GM10266 (cell line): ENCODE measurements around the gene ENKD1.
A peak's percentile ranks its signal among the peaks of the same experiment; 100 is the strongest.

ENCODE experiments used
- DNase-seq: peaks from one replicate; pipeline ENCODE4 v3.0.0; 2012; ENCODE audit errors: extremely low spot score
- TF ChIP-seq, protein P1 (sequence below): IDR thresholded peaks from 2 replicates; pipeline ENCODE4 v1.5.1; 2012; ENCODE audit warnings: mild to moderate bottlenecking, low read depth; ENCODE audit not compliant: control insufficient read depth, insufficient read depth; ENCODE audit errors: missing control alignments

The ENKD1 gene

DNA sequence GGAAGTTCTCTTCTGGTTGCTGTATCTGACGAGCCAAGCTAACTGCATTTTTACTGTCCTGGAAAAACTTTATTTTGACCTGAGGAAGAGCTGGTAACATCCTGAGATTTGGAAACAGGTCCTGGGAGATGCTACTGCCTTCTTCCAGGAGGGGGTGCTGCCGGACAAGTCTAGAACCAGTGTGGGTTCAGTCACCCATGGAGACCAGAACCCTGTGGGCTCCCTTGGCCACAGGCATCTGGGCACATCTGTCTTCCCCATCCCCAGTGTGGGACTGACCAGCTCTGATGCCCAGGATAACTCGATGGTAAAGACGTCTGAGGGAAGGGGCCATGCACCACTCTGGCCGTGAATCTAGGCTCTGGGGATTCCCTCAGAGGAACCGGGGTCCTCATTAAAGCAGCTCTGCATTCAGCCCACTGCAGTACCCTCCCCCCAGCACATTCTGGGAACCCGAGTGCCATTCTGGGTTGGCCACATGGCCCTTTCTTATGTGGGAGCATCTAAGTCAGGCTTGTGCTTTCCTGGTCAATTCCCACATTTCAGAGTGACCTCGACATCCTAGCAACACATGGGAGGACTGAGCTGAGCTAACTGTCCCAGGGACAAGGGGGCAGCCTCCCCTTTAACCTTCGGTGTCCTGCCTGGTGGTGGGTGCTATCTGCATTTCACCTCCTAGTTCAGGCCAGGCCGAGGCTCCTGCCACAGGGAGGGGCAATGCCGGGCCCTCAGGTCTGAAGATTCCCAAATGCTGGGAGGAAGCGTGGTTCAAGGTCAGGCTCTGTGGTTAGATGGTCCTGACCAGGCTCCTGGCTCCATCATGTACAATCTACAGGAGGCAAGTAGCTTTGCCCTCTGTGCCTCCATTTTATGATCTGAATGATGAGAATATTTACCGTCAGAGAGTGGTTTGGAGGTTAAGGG is 6.5 kb upstream of the ENKD1 start:
- DNase-seq = peak; percentile 77
- TF ChIP-seq, protein P1, sequence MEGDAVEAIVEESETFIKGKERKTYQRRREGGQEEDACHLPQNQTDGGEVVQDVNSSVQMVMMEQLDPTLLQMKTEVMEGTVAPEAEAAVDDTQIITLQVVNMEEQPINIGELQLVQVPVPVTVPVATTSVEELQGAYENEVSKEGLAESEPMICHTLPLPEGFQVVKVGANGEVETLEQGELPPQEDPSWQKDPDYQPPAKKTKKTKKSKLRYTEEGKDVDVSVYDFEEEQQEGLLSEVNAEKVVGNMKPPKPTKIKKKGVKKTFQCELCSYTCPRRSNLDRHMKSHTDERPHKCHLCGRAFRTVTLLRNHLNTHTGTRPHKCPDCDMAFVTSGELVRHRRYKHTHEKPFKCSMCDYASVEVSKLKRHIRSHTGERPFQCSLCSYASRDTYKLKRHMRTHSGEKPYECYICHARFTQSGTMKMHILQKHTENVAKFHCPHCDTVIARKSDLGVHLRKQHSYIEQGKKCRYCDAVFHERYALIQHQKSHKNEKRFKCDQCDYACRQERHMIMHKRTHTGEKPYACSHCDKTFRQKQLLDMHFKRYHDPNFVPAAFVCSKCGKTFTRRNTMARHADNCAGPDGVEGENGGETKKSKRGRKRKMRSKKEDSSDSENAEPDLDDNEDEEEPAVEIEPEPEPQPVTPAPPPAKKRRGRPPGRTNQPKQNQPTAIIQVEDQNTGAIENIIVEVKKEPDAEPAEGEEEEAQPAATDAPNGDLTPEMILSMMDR = peak; percentile 83

DNA sequence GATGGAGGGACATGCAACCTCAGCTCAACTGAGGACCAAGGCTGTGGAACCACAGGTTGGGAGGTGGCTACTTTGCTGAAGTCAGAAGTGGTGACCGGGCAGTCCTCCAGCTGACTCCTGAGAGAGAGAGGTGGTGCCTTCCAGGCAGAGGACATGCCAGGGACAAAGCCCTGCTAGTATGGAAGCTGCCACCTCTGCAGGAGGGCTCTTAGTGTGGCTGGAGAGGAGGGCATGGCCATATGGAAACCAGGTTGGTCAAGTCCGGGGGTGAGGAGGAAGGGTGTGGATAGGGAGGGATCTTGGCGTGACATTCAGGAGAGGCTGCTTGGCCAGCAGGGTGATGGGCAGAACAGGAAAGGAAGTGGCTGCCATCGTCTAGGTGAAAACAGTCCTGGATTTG is 5.8 kb upstream of the ENKD1 start:
- DNase-seq = no peak
- TF ChIP-seq, protein P1 = no peak

DNA sequence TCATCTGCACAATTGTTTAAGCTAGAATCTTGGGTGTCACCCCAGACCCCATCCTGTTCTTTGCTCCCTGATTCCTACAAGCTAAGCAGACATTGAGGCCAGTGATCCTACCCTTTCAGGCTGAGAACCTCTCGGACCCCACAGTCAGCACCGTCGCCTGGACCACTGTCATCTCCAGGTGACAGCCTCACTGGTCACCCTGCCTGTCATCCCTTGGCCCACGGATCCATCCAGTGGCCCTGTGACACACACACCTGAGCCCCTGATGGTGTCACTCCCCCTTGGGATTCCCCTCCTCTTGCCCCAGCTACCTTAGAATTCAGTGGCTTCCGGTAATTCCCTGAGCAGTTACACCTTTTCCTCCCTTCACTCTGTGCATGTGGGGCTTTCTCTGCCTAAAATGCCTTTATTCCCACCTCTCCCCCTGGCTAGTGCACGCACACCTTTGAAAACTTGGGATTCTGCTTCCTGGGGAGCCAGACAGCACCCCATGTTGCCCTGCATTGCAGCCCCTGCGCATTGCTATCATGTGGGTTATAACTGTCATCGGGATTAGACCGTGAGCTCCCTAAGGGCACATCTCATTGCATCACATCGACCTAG is 3.0 kb upstream of the ENKD1 start:
- DNase-seq = no peak
- TF ChIP-seq, protein P1 = no peak

DNA sequence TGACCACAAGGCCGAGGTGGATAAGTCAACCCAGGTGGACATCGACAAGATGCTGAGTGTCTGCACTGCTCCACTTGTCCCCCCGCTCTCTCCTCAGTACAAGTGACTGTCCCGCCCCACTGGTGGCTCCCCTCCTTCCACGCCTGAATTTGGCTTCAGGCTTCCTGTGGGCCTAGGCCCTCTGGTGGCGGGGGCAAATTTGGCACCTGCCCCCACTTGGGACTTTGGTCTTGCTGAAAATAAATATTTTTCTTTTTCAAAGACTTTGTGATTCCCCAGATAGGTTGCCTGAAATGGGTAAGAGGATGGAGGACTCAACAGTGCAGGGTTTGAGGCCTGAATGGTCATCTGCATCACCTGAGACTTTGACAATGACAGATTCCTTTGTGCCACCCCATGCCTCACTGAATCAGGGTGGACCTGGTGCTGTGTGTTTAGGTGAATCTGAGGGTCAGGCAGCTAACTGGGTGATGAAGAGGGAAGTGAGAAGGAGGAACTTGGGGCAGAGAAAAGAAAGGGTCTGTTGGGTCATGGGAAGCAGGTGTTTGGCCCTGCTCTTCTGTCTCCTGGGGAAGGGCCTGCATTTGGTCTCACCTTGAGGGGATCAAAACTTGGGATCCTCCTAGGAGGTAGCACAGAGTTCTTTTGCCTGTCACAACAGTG is 2.1 kb upstream of the ENKD1 start:
- TF ChIP-seq, protein P1 = peak; percentile 36
- DNase-seq = peak; percentile 28

DNA sequence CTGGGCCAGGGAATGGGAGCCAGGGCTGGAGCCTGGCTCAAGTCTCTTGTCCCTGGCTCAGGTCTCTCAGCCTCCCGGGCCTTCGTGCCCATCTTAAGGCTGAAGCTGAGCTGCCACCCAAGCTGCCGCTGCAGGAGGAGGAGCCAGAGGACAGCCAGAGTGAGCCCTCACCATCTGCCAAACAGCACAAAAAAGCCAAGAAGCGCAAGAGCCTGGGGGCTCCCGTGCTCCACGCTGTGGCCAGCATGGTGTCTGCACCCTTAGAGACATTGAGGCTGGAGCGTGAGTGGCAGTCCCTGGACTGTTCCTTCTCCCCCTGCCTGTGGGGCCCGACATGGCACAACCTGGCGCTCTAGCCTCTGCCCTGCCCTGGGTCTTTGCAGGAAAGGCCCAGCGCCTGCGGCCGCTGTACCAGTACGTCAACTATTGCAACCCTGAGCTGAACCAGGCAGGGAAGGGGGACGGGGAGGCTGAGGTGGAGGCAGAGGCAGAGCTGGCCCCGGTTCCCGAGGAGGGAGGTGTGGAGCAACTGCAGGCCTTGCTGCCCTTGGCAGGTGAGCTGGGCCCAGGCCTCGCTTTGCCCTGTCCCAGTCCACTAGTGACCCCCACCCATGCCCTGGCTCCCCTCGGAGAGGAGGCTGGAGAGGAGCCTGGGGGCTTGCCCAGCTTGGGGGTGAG is 1.4 kb upstream of the ENKD1 start:
- DNase-seq = peak; percentile 94
- TF ChIP-seq, protein P1 = peak; percentile 90

DNA sequence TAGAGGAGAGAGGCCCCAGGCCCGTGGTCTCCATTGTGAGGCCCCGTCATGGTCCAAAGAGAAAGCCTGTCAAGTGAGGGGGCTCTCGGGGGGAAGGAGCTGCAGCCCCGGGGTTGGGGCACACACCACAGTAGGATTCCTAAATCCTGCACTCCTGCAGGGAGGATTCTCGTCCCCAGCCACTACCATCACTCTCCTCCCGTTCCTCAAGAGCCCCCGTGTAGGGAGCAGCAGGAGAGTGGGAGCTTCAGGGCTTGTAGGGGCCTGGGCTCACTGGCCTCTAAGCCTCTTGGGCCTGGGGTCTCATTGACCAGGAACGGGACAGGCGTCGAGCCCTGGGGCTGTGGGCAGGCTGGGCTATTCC is 885 bp upstream of the ENKD1 start:
- DNase-seq = peak; percentile 40
- TF ChIP-seq, protein P1 = no peak
